ENCODE measurements around the gene WNT7B.

Gene WNT7B

GRCh38 chr22:45872659-45873263, 104.2 kb downstream of the WNT7B start:
- DNase-seq (ENCODE audit: low read depth in 2 of 2) = no peak

- DNase-seq (ENCODE audit: low read depth in 2 of 2) = no peak
Measured at GRCh38 chr22:45871721-45872120, 105.2 kb downstream of the WNT7B start.
